Umbilical cord (tissue), 2 donors: ENCODE measurements around the gene ARSH. TPM values are rescaled to one million over a fixed set of nuclear protein-coding genes. Genes with fewer than 3 reads are reported as not detected.
"Not testable (repeated sequence)": the region's sequence is repeated elsewhere in the genome, so short reads cannot be mapped to it uniquely, and the experiment has no call there.

Experiments used
- DNase-seq: peaks from one replicate; pipeline ENCODE4 v3.0.0-alpha.2; 2015; ENCODE audit warnings: low spot score
- total RNA-seq: library from RNA; depleted of rRNA; stranded (reverse); fragments of >200 nt; gene quantifications from one replicate; pipeline ENCODE4 v1.2.3, GENCODE V29; 2014; ENCODE audit warnings: low replicate concordance; ENCODE audit not compliant: insufficient read depth

ARSH gene
- total RNA-seq, 1 donor from 2014 or later: not detected

DNA sequence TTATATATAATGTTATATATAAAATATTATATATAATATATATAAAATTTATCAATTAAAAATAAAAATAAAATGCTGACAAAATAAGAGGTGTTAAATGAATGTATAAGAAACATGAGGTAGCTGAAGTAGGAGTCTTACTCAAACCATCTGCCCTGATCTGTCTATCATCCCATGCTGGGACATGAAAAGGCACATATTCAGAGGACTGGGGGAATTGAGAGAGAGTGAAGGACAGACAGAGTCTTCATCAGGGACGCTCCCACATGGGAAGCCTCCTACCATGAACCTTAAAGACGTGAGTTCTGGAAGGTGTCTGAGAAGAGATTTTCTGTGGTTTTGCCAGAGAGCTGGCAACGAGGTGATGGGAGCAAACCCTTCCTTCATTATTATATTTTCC, 30.9 kb downstream of the ARSH start:
- no peak for DNase-seq

DNA sequence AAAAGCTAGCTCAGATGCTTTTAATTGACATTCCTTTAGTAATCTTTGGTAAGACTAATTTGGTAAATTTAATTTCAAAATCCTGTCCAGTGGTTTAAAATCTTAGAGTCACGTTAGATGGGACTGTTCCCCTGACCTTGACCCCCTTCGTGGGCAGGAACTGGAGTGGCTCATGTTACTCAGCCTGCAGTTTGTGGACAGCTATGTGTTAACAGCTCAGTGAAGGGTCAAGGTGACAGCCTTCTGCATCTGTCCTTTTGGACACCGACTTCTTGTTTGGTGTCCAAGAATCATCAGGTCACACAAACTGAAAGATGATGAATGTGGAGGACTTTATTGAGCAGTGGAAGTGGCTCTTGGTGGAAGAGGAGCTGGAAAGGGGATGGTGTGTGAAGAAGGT, 37.9 kb downstream of the ARSH start:
- no peak for DNase-seq

GRCh38 chrX:3044671-3045070, 38.3 kb downstream of the ARSH start:
- DNase-seq: no peak

DNA sequence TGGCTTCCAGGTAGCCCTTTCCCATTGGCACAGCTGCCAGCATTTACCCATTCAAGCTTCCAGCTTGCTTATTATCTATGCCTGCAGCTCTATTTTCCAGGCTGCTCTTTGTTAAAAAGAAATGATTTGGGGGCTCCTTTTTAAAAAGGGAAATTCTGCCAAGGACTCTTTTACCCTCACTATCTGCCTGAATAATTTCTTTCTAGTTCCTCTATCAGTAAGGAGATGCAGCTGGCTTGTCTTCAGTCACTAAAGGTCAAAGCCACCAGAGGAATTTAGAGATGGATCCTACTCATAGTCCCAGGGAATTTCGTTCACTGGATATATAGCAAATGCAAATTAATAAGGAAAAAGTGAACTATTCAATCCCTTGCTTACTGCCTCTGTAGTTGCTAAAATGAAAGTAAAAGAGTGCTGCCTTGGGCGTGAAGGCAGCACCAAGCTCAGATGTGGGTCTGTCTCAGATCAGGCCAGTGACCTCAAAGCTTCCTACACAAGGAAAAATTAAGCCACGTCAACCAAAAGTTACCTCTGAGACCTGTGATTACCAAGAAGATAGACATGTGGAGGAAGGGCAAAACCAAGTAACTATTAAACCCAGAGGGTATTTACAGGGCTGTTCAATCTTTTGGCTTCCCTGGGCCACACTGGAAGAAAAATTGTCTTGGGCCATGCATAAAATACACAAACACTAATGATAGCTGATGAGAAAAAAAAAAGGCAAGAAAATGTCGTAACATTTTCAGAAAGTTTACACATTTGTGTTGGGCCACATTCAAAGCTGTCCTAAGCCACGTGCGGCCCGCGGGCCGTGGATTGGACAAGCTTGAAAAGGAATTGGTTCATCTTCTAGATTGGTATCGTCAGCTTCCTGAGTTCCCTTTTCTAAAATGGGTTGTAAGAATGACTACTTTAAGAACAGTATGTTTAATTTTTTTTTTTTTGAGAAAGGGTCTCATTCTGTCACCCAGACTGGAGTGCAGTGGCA, 40.2 kb downstream of the ARSH start:
- DNase-seq: no peak

DNA sequence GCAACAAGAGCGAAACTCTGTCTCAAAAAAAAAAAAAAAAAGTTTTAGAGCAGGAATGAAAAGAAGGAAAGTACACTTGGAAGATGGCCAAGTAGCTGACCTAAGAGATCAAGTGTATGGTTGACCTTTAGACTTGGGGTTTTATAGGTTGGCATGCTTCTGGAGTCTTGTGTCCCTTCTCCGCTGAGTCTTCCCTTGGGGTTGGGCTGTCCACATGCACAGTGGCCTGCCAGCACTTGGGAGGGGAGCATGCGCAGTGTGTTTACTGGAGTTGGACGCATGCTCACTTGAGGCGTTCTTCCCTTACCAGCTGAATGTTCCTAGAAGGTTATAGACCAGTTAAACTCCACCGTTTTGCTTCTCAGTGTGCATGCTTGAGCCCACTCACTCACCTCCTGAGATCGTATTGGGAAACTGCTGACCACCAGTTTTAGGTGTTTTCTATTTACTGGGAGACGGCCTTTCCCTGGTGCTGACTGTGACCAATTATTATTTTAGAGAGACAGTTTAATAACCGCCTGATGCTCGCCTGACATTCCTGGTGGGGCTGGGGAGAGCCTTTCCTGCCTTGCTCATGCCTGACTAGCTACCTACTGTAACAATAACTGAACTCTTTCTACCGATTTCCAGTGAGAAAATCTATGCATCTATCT, 44.3 kb downstream of the ARSH start:
- not testable (repeated sequence) for DNase-seq

DNA sequence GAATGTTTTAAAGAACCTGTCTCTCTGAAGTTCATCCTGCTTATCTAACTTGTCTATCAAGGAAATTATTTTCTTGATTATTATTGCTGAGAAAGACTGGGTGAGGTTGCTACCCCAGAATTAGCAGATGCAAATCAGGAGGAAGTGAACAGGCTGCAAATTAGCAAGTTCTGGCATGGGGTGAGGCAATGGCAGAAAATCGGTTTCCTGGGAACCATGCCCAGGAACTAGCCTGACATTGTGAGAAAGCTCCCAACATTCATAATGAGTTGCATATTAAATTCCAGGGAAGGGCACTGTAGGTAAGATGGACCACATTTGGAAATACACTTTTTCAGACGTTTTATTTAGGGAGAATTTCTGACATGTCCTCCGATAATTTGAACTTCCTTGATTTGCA, 46.5 kb downstream of the ARSH start:
- DNase-seq: no peak

GRCh38 chrX:3066555-3066954, 60.2 kb downstream of the ARSH start:
- DNase-seq: peak; percentile 39

DNA sequence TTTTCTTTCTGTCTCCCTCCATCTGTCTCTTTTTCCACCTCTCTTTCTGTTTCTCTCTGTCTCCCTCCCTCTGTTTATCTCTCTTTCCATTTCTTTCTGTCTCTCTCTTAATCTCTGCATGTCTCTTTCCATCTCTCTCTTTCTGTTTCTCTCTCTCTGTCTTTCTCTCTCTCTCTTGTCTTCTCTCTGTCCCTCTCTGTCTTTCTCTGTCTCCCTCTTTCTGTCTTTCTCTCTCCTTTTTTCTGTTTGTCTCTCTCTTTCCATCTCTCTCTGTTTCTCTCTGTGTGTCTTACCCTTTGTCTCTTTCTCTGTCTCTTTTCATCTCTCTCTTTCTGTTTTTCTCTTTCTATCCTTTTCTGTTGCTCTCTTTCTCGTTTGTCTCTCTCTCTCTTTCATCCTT, 69.6 kb downstream of the ARSH start:
- no peak for DNase-seq

- no peak for DNase-seq
These were observed 70.2 kb downstream of the ARSH start for GRCh38 chrX:3076416-3076991.

Other genes with a start within 250 kb of the ARSH start
- gene GYG2, start 177.6 kb upstream of the ARSH start, total RNA-seq: 9.6 TPM
- gene ARSD, start 77.2 kb upstream of the ARSH start, total RNA-seq: 22.9 TPM
- gene ARSF, start 34.9 kb downstream of the ARSH start, total RNA-seq: not detected